Vagina (tissue), 2 donors: ENCODE measurements around the gene RAB11FIP4. TPM values are rescaled to one million over a fixed set of nuclear protein-coding genes. Genes with fewer than 3 reads are reported as not detected.

ENCODE experiments used
- DNase-seq, 2 donors: peaks; one replicate each; pipeline ENCODE4 v3.0.0-alpha.2; 2017; ENCODE audit errors: extremely low spot score in 2 of 2
- H3K27ac ChIP-seq: fragments of 200-600 bp; sonication (generic); one replicate; pipeline ENCODE4 v1.5.1; 2019
- H3K27me3 ChIP-seq: fragments of 200-600 bp; sonication (generic); one replicate; pipeline ENCODE4 v1.5.1; 2019
- H3K36me3 ChIP-seq, 2 donors: fragments of 200-600 bp; sonication (generic); one replicate each; pipeline ENCODE4 v1.5.1; 2017 to 2019
- H3K4me1 ChIP-seq: fragments of 200-600 bp; sonication (generic); one replicate; pipeline ENCODE4 v1.5.1; 2019
- H3K4me3 ChIP-seq, 2 donors: fragments of 200-600 bp; sonication (generic); 1 replicate in 1 of 2; 2 replicates in 1 of 2; pipeline ENCODE4 v1.5.1; 2016 to 2019
- H3K9me3 ChIP-seq: fragments of 200-600 bp; sonication (generic); one replicate; pipeline ENCODE4 v1.5.1; 2019
- CTCF ChIP-seq, 3 experiments: fragments of 450-650 bp in 2 of 3; fragments of 200-600 bp in 1 of 3; sonication (generic) in 1 of 3; IDR thresholded peaks; one replicate each; pipeline ENCODE4 v1.5.1; 2017 to 2019; ENCODE audit warnings: antibody characterized with exemption in 3 of 3, mild to moderate bottlenecking in 2 of 3, moderate library complexity in 2 of 3
- POLR2A ChIP-seq, 2 donors: fragments of 450-650 bp; IDR thresholded peaks; one replicate each; pipeline ENCODE4 v1.6.1; 2017; ENCODE audit warnings: antibody characterized with exemption in 2 of 2, mild to moderate bottlenecking in 2 of 2, moderate library complexity in 2 of 2
- POLR2AphosphoS5 ChIP-seq, 2 donors: sonication (generic); formaldehyde crosslinking; IDR thresholded peaks; one replicate each; pipeline ENCODE4 v1.9.0; 2017; ENCODE audit warnings: antibody characterized with exemption in 2 of 2, mild to moderate bottlenecking in 2 of 2, low read depth in 1 of 2; ENCODE audit not compliant: insufficient read depth in 1 of 2
- intact Hi-C: fragments of 100-400 bp; cut with DNase I; formaldehyde crosslinking; loops from one replicate; pipeline ENCODE4 v1.15.1; 2023
- total RNA-seq: library from RNA; depleted of rRNA; stranded (reverse); fragments of >200 nt; gene quantifications from one replicate; pipeline ENCODE4 v1.2.3, GENCODE V29; 2016

RAB11FIP4 gene
- total RNA-seq, 1 donor from 2014 or later = 11.0 TPM

- no peaks in the 10 kb centered on the region for H3K9me3 ChIP-seq
- H3K4me1 ChIP-seq = peaks cover 11% of the 10 kb centered on the region
- H3K36me3 ChIP-seq = no peaks in the 10 kb centered on the region
- H3K27me3 ChIP-seq = no peaks in the 10 kb centered on the region
- DNase-seq = no peak
- peak overlapping the region; percentile 74 to 100 for H3K4me3 ChIP-seq
- TF ChIP-seq POLR2A (IDR thresholded peaks at IDR 0.05) (no peak), CTCF (IDR thresholded peaks at IDR 0.05) (no peak), POLR2AphosphoS5 (IDR thresholded peaks at IDR 0.05; ENCODE audit: insufficient read depth in 1 of 2, low read depth in 1 of 2) (no peak)
- peak overlapping the region; percentile 92 for H3K27ac ChIP-seq
- intact Hi-C loops = no loop called here
These were observed 159.0 kb downstream of the RAB11FIP4 start for GRCh38 chr17:31550389-31551056.

GRCh38 chr17:31552568-31552967, 161.1 kb downstream of the RAB11FIP4 start:
- Histone ChIP-seq H3K27ac (no peak overlapping the region), H3K36me3 (no peaks in the 10 kb centered on the region), H3K4me3 (no peak overlapping the region), H3K9me3 (no peaks in the 10 kb centered on the region), H3K27me3 (no peaks in the 10 kb centered on the region), H3K4me1 (peaks cover 11% of the 10 kb centered on the region)
- no peak for DNase-seq
- TF ChIP-seq CTCF (IDR thresholded peaks at IDR 0.05) (no peak), POLR2AphosphoS5 (IDR thresholded peaks at IDR 0.05; ENCODE audit: insufficient read depth in 1 of 2, low read depth in 1 of 2) (no peak), POLR2A (IDR thresholded peaks at IDR 0.05) (no peak)
- intact Hi-C loops = no loop called here

GRCh38 chr17:31553506-31553905, 162.0 kb downstream of the RAB11FIP4 start:
- no peak overlapping the region for H3K27ac ChIP-seq
- no peaks in the 10 kb centered on the region for H3K36me3 ChIP-seq
- H3K9me3 ChIP-seq = no peaks in the 10 kb centered on the region
- no peaks in the 10 kb centered on the region for H3K27me3 ChIP-seq
- DNase-seq = no peak
- H3K4me3 ChIP-seq = no peak overlapping the region
- intact Hi-C loops = no loop called here
- TF ChIP-seq POLR2A (IDR thresholded peaks at IDR 0.05) (no peak), CTCF (IDR thresholded peaks at IDR 0.05) (no peak), POLR2AphosphoS5 (IDR thresholded peaks at IDR 0.05; ENCODE audit: insufficient read depth in 1 of 2, low read depth in 1 of 2) (no peak)
- H3K4me1 ChIP-seq = peaks cover 13% of the 10 kb centered on the region

- intact Hi-C loops = loop anchor here (5.0 kb wide), 1 partner anchor 287 kb away; no protein-coding TSS in a partner anchor
- Histone ChIP-seq H3K27me3 (no peaks in the 10 kb centered on the region), H3K27ac (no peak overlapping the region), H3K36me3 (no peaks in the 10 kb centered on the region), H3K9me3 (no peaks in the 10 kb centered on the region), H3K4me3 (no peak overlapping the region), H3K4me1 (peaks cover 10% of the 10 kb centered on the region)
- DNase-seq = no peak
- TF ChIP-seq CTCF (IDR thresholded peaks at IDR 0.05) (no peak), POLR2AphosphoS5 (IDR thresholded peaks at IDR 0.05; ENCODE audit: insufficient read depth in 1 of 2, low read depth in 1 of 2) (no peak), POLR2A (IDR thresholded peaks at IDR 0.05) (no peak)
These were observed 163.5 kb downstream of the RAB11FIP4 start for GRCh38 chr17:31554930-31555329.

GRCh38 chr17:31556969-31557645, 165.6 kb downstream of the RAB11FIP4 start:
- TF ChIP-seq CTCF (IDR thresholded peaks at IDR 0.05) (no peak), POLR2AphosphoS5 (IDR thresholded peaks at IDR 0.05; ENCODE audit: insufficient read depth in 1 of 2, low read depth in 1 of 2) (no peak), POLR2A (IDR thresholded peaks at IDR 0.05) (no peak)
- Histone ChIP-seq H3K4me3 (no peak overlapping the region), H3K9me3 (no peaks in the 10 kb centered on the region), H3K27me3 (no peaks in the 10 kb centered on the region), H3K27ac (no peak overlapping the region), H3K36me3 (no peaks in the 10 kb centered on the region), H3K4me1 (peaks cover 30% of the 10 kb centered on the region)
- DNase-seq = no peak
- intact Hi-C loops = loop anchor here (5.0 kb wide), 1 partner anchor 285 kb away; no protein-coding TSS in a partner anchor
